Glomerular visceral epithelial cell (primary cell): ENCODE results near the gene SAP30BP.

Source experiments
- DNase-seq: peaks from one replicate; pipeline ENCODE4 v3.0.0-alpha.2; 2016; ENCODE audit errors: extremely low spot score

SAP30BP gene

GRCh38 chr17:75647061-75647460, 20.1 kb upstream of the SAP30BP start:
- no peak for DNase-seq

DNA sequence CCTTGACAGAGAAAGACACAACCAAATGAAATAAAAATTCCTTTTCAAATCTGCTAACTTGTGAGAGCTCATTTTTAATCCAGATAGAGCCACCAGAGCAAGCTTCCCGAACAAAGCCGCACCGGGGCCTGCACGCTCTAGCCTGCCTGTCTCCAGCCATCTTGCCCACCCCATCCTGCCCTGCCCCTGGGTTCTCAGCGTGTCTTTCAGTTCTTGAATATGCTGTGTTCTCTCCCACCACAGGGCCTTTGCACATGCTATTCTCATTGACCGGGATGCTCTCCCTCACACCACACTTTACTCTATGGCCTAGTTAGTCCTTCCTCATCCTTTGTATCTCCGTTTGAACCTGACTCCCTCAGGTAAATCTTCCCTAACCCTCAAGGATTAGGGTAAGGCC, 19.2 kb upstream of the SAP30BP start:
- no peak for DNase-seq

DNA sequence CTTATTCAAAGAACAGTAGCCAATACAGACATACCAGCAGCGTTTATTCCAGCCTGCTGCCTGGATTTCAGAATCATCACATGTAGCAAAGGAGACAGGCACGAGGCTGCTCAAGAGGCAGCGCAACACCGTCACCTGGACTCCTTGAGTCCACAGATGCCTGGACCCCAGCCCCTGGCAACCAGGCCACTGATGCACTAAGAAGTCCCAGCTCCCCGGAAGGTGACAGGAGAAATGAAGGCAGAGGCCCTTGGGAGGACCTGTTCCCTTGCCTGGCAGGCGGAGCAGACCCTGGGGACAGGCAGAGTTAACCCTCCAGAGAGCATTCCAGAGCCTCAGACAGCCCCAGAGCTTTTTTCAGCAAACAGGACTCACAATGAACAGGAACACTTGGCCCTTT, 17.5 kb upstream of the SAP30BP start:
- no peak for DNase-seq

- no peak for DNase-seq
These were observed 16.3 kb upstream of the SAP30BP start for GRCh38 chr17:75650874-75651273.

DNA sequence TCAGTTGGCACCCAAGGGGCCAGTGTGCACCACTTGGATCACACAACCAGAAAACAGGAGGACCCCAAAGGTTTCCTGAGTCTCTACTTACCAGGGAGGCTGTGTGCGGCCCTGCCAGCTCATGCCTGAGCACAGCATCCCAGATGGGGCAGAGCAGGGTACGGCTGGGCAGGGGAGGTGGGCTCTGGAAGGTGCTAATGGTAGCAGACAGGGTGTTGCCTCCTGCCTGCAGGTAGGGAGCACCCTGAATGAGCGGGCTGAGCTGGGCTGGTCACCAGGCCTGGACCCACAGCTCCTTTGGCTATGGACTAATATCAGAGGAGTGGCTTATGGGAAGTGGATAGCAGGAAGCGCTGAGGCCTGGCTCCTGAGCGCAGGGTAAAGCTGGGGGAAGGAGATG, 14.8 kb upstream of the SAP30BP start:
- no peak for DNase-seq

DNA sequence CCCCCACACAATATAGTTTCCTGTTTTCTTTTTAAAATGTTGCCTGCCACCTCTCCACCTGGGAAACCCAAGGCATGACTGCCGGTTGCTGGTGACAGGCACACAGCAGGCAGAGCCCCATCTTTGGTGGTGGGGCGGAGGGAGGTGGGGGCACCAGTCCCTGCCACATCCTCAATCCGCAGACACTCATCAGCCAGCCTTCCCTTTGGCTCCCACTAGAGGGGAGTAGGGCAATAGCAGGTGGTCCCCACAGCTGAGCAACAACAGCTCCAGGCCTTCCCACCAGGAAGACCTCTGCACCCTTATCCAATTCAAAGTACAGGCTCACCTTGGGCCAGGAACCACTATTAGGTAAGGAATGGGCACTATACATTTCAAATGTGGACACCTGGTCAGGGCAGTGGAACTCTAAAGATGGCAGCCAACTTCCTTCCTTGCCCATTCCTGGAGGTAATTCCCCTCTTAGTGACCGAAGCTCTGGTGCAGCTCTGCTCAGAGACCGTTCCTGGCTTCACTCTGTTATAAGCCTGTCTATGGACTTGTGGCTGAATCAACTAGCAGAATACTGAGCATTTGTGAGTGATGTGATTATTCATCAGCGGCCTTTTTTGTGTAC, 14.1 kb upstream of the SAP30BP start:
- DNase-seq: peak; percentile 47

DNA sequence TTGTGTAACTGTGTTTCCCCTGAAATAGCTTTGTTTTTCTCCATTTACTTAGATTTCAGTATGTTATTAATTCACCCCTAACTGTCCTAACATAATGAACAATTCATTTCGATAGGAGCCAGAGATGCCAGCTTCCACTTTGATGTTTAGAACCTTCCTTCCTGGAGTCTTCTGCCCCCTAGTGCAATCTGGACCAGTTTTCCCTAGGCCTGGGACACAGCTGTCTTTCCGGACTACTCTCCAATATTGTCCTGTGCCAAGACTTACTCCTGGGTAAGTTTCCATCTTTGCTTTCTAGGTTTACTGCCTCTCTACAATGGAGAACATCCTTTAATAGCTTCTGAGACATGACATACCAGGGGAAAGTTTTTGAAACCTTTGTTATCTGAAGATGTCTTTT, 13.0 kb upstream of the SAP30BP start:
- DNase-seq: no peak

GRCh38 chr17:75658237-75658636, 8.9 kb upstream of the SAP30BP start:
- DNase-seq: no peak

GRCh38 chr17:75661531-75661930, 5.6 kb upstream of the SAP30BP start:
- no peak for DNase-seq

GRCh38 chr17:75662511-75662910, 4.6 kb upstream of the SAP30BP start:
- no peak for DNase-seq

- DNase-seq: no peak
These were observed 3.0 kb upstream of the SAP30BP start for GRCh38 chr17:75664099-75664549.

GRCh38 chr17:75665981-75666380, 1.2 kb upstream of the SAP30BP start:
- DNase-seq: no peak

GRCh38 chr17:75667825-75668224, 687 bp downstream of the SAP30BP start:
- DNase-seq: no peak

DNA sequence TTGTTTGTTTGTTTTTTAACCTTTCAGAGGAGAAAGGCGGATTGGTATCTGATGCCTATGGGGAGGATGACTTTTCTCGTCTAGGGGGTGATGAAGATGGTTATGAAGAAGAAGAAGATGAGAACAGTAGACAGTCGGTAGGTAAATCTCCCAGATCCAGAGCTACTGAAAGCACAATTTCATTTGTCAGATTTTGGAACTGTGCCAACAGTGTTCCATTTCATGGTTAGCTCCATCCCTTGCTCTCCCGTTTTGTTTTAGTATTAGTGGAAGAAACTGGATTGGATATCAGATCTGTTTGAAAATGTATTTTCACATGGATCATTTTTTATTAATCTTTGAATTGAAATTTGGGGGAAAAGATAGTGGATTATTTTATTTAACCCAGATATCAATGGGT, 1.4 kb downstream of the SAP30BP start:
- DNase-seq: no peak

DNA sequence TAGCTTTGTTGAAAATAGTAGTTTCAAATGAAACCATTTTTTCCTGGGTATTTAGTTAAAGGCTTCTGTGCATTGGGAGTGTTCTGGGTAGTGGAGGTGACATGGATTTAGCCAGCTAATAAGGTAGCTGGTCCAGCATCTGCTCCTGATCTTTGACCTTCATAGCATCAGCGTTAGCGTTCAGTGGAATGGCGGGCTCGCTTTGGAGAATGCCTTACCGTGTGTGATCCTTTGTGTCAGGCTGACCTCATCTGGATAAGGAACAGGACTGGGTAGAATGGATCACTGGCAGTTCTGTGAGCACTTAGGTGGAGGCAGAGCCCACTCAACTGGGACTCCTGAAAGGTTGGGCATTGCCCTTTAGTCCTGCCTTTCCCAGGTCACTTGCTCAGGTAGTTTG, 3.7 kb downstream of the SAP30BP start:
- no peak for DNase-seq

GRCh38 chr17:75672011-75672410, 4.9 kb downstream of the SAP30BP start:
- DNase-seq: no peak

DNA sequence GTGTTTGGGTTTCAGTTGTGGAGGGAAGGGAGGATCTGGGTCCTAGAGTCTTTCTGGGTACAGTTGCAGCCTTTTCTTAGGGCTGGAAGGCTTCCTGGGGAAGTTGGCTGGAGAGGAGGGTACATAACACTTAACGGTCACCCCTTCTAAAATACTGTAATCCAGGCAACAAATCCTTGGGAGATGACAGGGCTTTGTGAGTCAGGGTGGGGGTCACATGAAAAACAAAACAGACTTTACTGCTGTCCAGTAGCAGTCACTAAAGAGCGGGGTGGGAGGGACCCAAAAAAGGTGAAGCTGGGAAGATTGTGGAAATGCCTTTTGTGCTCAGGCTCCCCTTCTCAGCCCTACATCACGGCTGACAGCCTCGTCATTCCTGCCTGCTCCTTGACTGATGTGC, 6.3 kb downstream of the SAP30BP start:
- no peak for DNase-seq

DNA sequence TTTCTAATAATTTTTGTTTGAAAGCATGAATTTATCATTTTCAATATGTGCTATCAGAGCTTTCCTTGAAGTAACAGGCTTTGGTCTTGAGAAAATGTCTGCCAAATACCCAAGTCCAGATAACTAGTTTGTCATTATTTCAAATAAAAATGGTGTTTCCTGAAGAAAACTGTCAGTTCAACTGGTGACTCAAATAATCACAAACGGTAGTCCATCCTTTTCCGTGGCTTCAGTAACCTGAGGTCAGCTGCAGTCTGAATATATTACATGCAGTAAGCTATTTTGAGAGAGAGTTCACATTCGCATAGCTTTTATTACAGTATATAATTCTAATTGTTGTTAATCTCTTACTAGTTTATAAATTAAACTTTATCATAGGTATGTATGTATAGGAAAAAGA, 9.3 kb downstream of the SAP30BP start:
- DNase-seq: no peak

DNA sequence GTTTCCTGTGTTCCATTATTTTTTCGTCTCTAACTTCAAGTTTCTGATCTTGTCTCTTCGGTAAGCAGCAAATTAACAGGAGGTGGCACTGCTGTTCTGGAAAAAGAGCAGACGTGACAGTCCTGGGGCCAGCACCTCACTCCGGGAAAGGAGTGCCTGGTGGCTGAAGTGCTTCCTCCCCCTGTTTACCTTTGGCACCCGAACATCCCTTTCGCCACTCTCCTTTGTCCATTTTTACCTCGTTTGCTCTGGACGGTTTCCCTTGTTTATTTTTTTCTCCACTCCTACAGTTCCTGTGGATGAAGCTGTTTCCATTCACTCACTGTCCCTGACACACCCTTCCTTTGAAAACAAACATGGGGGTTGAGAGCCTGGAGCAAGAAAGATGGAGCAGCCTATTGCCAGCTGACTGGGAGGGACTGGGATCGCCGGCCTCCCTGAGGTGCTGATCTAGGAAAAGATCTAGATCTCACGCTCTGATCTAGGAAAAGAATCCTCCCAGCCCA, 12.6 kb downstream of the SAP30BP start:
- no peak for DNase-seq

DNA sequence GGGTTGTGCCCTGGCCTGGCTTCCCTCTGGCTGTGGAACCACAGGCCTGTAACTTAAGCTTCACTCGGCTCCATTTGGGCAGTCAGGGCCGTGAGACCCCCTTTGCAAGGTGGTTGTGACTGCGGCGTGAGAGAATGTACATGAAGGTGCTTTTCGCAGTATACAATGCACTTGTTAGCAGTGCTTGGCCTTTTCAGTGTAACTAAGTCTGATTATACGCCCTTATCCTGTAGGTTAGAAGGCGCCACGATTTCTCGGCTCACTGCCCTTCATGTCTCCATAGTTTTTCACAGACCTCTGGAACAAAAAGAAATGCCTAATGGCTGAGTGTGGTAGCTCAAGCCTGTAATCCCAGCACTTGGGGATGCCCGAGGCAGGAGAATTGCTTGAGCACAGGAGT, 13.3 kb downstream of the SAP30BP start:
- no peak for DNase-seq

- DNase-seq: no peak
These were observed 14.2 kb downstream of the SAP30BP start for GRCh38 chr17:75681289-75681688.

DNA sequence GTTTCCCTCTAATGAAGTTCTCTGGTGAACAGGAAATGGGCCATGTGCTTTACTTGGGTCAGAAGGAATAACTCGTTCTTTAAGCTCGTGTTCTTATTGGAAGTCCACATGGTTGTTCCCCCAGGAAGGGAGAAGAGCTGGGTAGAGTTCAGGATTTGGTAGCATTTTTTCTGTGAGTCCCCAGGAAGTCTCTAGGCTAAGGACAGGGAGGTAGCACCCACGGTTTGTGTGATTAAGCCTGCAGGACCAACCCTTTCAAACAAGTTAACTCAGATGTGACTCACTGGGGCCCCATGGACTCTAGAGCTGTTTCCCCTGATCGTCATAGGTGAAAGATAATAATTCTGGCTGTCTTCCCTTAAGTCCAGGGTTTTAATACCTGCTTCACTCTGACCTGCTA, 16.4 kb downstream of the SAP30BP start:
- DNase-seq: peak; percentile 69

GRCh38 chr17:75684249-75684648, 17.1 kb downstream of the SAP30BP start:
- DNase-seq: no peak

DNA sequence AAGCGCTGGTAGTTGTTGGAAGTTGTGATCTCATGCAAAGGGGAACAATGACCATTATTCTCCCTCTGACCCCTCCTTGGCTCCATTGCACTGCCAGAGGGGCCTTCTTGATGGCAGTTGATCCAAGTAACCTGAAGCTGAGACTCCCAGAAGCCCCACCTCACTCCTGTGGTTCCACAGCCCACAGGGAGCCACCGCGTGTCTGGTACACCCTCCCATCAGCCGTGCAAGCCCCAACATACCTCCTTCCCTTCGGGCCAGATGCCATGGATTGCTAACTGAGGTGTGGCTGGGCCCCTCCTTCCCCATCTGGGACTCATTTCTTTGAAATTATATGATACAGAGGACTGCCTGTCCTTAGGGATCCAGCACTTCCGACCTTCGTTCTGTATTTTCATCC, 17.8 kb downstream of the SAP30BP start:
- no peak for DNase-seq
